Left cardiac atrium (tissue), 2 donors: Measurements from ENCODE around the gene THG1L. TPM values are rescaled to one million over a fixed set of nuclear protein-coding genes. Genes with fewer than 3 reads are reported as not detected.

Source experiments
- total RNA-seq, 2 donors: library from RNA; stranded (reverse); fragmentation: NEBNext Ultra II Directional; extraction: Animal tissue kit (Norgen Biotek cat#: 25700); gene quantifications; one replicate each; pipeline ENCODE4 v1.2.1, GENCODE V29; 2021
- donor health status: DM: no; HTN: yes; CAD: no; lungs with severe emphysema.
- donor health status: DM: yes; HTN: yes; CAD: no.

The THG1L gene
- total RNA-seq, 2 donors from 2014 or later, result 5.6 to 5.9 TPM

Other genes with a start within 250 kb of the THG1L start
- gene ADAM19, start 155.6 kb upstream of the THG1L start, total RNA-seq, result 10 to 100 TPM; 19.0 to 57.5 TPM
- under 1 TPM; 0.37 to 0.44 TPM for gene SOX30, start 79.0 kb upstream of the THG1L start, total RNA-seq
- gene C5orf52, start 59.9 kb upstream of the THG1L start, total RNA-seq, result not detected
- gene LSM11, start 12.3 kb downstream of the THG1L start, total RNA-seq, result 1 to 10 TPM; 2.2 to 2.8 TPM
- gene CLINT1, start 127.7 kb downstream of the THG1L start, total RNA-seq, result 10 to 100 TPM; 54.0 to 72.8 TPM